Caki2 (cell line): ENCODE data around the gene ACMSD. TPM values are rescaled to one million over a fixed set of nuclear protein-coding genes. Genes with fewer than 3 reads are reported as not detected.
"Not testable (repeated sequence)": the region's sequence is repeated elsewhere in the genome, so short reads cannot be mapped to it uniquely, and the experiment has no call there.

Experiments
- DNase-seq: peaks from one replicate; pipeline ENCODE4 v3.0.0-alpha.2; 2015; ENCODE audit warnings: low read depth
- in situ Hi-C: cut with HindIII; loops from 2 replicates; pipeline ENCODE4 v1.10.0; 2016; ENCODE audit warnings: low sequenced_read_pairs, low pct_unique_long_range_greater_than_20kb, mixed read lengths
- total RNA-seq: library from RNA; depleted of rRNA; stranded (reverse); fragments of >200 nt; shearing (Covaris generic); gene quantifications from 2 replicates; pipeline ENCODE4 v1.2.3, GENCODE V29; 2014; ENCODE audit warnings: low replicate concordance

The ACMSD gene
- total RNA-seq, 1 experiment from 2014 or later: 5.3 TPM

- in situ Hi-C loops: no loop called here
Measured at GRCh38 chr2:134845028-134845427, 6.6 kb downstream of the ACMSD start.

GRCh38 chr2:134845719-134846118 is 7.3 kb downstream of the ACMSD start:
- peak; percentile 65 for DNase-seq

More at GRCh38 chr2:134845028-134845427, 6.6 kb downstream of the ACMSD start:
- no peak for DNase-seq

GRCh38 chr2:134846213-134846612 is 7.8 kb downstream of the ACMSD start:
- DNase-seq: no peak
- in situ Hi-C loops: no loop called here

More at GRCh38 chr2:134845719-134846118, 7.3 kb downstream of the ACMSD start:
- in situ Hi-C loops: no loop called here

GRCh38 chr2:134847582-134847981 is 9.2 kb downstream of the ACMSD start:
- in situ Hi-C loops: not testable (repeated sequence)

GRCh38 chr2:134852518-134852917 is 14.1 kb downstream of the ACMSD start:
- in situ Hi-C loops: no loop called here
- DNase-seq: no peak

More at GRCh38 chr2:134847582-134847981, 9.2 kb downstream of the ACMSD start:
- not testable (repeated sequence) for DNase-seq

GRCh38 chr2:134855709-134856108 is 17.3 kb downstream of the ACMSD start:
- DNase-seq: no peak
- in situ Hi-C loops: no loop called here

GRCh38 chr2:134858245-134858644 is 19.8 kb downstream of the ACMSD start:
- no peak for DNase-seq

GRCh38 chr2:134861173-134861572 is 22.8 kb downstream of the ACMSD start:
- in situ Hi-C loops: no loop called here
- no peak for DNase-seq

More at GRCh38 chr2:134858245-134858644, 19.8 kb downstream of the ACMSD start:
- in situ Hi-C loops: no loop called here

- no peak for DNase-seq
- in situ Hi-C loops: no loop called here
Measured at GRCh38 chr2:134862069-134862468, 23.7 kb downstream of the ACMSD start.

- in situ Hi-C loops: no loop called here
Measured at GRCh38 chr2:134862674-134863073, 24.3 kb downstream of the ACMSD start.

GRCh38 chr2:134863446-134863845 is 25.0 kb downstream of the ACMSD start:
- DNase-seq: no peak
- in situ Hi-C loops: no loop called here

More at GRCh38 chr2:134862674-134863073, 24.3 kb downstream of the ACMSD start:
- no peak for DNase-seq

- no peak for DNase-seq
- in situ Hi-C loops: no loop called here
Measured at GRCh38 chr2:134865067-134865787, 26.8 kb downstream of the ACMSD start.

GRCh38 chr2:134866498-134867099 is 28.2 kb downstream of the ACMSD start:
- in situ Hi-C loops: no loop called here
- no peak for DNase-seq

GRCh38 chr2:134869946-134870736 is 31.7 kb downstream of the ACMSD start:
- in situ Hi-C loops: no loop called here
- DNase-seq: no peak

- in situ Hi-C loops: no loop called here
- no peak for DNase-seq
Measured at GRCh38 chr2:134873152-134873551, 34.7 kb downstream of the ACMSD start.

GRCh38 chr2:134875309-134875708 is 36.9 kb downstream of the ACMSD start:
- no peak for DNase-seq
- in situ Hi-C loops: no loop called here

GRCh38 chr2:134882773-134883172 is 44.4 kb downstream of the ACMSD start:
- no peak for DNase-seq
- in situ Hi-C loops: no loop called here

GRCh38 chr2:134883552-134884293 is 45.3 kb downstream of the ACMSD start:
- in situ Hi-C loops: no loop called here
- no peak for DNase-seq
